GM12891 (cell line): Measurements from ENCODE around the gene ZBTB24.

Source experiments
- POLR2AphosphoS5 ChIP-seq: IDR thresholded peaks from 2 replicates; pipeline ENCODE4 v1.6.1; 2011; ENCODE audit warnings: low read depth, low read length, control low read depth
- TAF1 ChIP-seq: IDR thresholded peaks from 2 replicates; pipeline ENCODE4 v1.6.1; 2011; ENCODE audit warnings: low read depth, low read length, control low read depth

DNA sequence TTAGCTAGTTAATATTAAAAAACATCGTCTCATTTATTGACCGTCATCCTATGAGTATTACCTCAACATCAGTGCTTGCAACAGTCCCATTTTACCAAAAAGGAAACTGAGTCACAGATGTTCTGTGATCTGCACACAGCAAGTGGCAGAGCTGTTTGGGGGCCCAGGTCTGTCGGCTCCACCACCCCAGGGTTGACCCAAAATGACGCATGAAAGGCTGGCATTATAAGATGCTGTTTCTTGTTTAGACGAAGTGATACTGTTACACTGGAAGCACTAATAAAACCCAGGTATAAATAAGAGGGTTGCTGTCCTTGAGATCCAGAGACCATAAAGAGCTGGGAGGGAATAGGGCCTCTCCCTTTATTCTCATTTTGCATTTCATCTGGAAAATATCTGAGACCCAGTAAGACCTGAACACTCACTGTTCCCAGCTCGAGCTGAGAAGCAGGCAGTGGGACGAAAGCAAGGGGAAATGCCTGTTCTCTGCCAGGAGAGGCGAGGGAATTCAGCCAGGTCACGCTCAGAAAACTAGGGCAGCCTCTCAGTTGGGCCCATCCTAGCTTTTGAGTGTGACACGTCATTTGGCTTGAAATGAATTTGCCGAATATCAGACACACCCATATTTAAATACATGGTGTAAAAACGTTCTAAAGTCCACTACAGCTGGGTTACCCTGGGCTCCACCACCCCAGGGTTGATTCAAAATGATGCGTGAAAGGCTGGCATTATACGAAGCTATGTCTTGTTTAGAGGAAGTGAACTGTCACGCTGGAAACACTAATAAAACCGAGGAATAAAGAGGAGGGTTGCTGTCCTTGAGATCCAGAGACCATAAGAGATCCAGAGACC, 26.1 kb downstream of the ZBTB24 start:
- no peak for TF ChIP-seq POLR2AphosphoS5
- no peak for TF ChIP-seq TAF1
